ENCODE results near the gene COPG1.

COPG1 gene

DNA sequence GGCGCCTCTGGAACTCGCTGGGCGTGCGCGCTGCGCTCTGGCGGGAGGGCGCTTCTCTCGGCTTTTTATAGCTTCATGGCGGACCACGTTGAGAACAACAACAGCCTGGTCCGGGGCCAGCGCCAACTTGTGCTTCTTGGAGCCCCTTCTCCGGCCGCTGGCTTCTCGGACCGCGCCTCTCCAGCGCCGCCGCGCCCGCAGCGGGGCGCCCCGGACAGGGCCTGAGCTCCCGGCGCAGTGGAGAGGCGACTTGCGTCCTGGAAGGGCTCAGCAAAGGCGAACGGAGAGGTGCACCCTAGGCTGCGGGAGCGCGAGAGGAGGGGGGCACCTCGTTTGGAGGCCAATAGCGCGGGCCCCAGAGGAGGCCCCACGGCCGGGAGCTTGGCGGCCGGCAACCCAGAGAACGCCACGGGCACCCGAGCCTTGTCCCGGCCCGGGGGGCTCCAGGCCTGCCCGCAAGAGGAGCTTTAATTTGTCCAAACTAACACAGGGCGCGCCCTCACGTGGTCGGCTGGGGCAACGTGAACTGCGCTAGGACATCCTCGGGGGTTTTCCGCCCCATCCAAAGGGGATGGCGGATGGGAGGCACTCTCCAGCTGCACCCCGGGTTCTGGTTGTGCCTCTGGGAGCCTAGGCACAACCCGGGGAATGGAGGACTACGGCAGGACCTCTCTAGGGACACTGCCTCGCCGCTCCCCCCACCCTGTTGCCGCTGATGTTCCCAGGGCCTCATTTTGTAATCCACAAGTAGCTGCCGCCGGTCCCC lies 67.0 kb downstream of the COPG1 start:
- peak overlapping the region; percentile 89 for H3K4me3 ChIP-seq (replicated peaks; ENCODE audit: low read depth, low read length)
- DNase-seq (ENCODE audit: extremely low read depth, low read depth): peak; percentile 53
- TF ChIP-seq, protein P1, sequence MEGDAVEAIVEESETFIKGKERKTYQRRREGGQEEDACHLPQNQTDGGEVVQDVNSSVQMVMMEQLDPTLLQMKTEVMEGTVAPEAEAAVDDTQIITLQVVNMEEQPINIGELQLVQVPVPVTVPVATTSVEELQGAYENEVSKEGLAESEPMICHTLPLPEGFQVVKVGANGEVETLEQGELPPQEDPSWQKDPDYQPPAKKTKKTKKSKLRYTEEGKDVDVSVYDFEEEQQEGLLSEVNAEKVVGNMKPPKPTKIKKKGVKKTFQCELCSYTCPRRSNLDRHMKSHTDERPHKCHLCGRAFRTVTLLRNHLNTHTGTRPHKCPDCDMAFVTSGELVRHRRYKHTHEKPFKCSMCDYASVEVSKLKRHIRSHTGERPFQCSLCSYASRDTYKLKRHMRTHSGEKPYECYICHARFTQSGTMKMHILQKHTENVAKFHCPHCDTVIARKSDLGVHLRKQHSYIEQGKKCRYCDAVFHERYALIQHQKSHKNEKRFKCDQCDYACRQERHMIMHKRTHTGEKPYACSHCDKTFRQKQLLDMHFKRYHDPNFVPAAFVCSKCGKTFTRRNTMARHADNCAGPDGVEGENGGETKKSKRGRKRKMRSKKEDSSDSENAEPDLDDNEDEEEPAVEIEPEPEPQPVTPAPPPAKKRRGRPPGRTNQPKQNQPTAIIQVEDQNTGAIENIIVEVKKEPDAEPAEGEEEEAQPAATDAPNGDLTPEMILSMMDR (IDR thresholded peaks at IDR 0.05; ENCODE audit: low read depth, low read length, missing control alignments): peak; percentile 55

GRCh38 chr3:129317014-129317771 lies 67.8 kb downstream of the COPG1 start:
- DNase-seq (ENCODE audit: extremely low read depth, low read depth): no peak
- TF ChIP-seq, protein P1 (IDR thresholded peaks at IDR 0.05; ENCODE audit: low read depth, low read length, missing control alignments): no peak
- H3K4me3 ChIP-seq (replicated peaks; ENCODE audit: low read depth, low read length): peak overlapping the region; percentile 89

GRCh38 chr3:129317848-129318247 lies 68.4 kb downstream of the COPG1 start:
- DNase-seq (ENCODE audit: extremely low read depth, low read depth): no peak
- no peak overlapping the region for H3K4me3 ChIP-seq (replicated peaks; ENCODE audit: low read depth, low read length)
- TF ChIP-seq, protein P1 (IDR thresholded peaks at IDR 0.05; ENCODE audit: low read depth, low read length, missing control alignments): no peak

- no peak overlapping the region for H3K4me3 ChIP-seq (replicated peaks; ENCODE audit: low read depth, low read length)
- DNase-seq (ENCODE audit: extremely low read depth, low read depth): no peak
- TF ChIP-seq, protein P1 (IDR thresholded peaks at IDR 0.05; ENCODE audit: low read depth, low read length, missing control alignments): no peak
These were observed 69.5 kb downstream of the COPG1 start for GRCh38 chr3:129318921-129319320.

DNA sequence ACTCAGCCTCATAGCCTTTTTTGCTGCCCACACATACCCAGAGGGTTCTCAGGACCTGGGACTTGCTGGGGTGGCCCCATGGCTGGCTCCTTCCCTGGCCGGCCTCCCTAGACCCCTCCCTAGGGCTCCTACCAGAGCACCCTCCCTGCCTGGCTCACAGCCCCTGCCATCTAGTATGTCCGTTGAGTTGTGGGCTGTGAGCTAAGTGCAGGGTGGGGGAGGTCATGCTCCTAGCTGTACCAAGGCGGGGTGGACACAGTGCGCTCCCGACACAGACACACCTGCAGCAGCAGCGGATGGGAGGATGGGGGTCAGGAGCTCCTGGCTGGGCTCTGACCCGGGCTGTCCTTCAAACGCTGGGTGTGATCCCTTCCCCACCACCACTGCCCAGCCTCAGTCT lies 70.9 kb downstream of the COPG1 start:
- DNase-seq (ENCODE audit: extremely low read depth, low read depth): no peak
- no peak overlapping the region for H3K4me3 ChIP-seq (replicated peaks; ENCODE audit: low read depth, low read length)
- TF ChIP-seq, protein P1 (IDR thresholded peaks at IDR 0.05; ENCODE audit: low read depth, low read length, missing control alignments): no peak

GRCh38 chr3:129320825-129321487 lies 71.5 kb downstream of the COPG1 start:
- DNase-seq (ENCODE audit: extremely low read depth, low read depth): no peak
- no peak overlapping the region for H3K4me3 ChIP-seq (replicated peaks; ENCODE audit: low read depth, low read length)
- TF ChIP-seq, protein P1 (IDR thresholded peaks at IDR 0.05; ENCODE audit: low read depth, low read length, missing control alignments): no peak
